ELR (cell line): Measurements from ENCODE around the gene NCBP3.
A peak's percentile ranks its signal among the peaks of the same experiment; 100 is the strongest.
"Not testable (repeated sequence)": the region's sequence is repeated elsewhere in the genome, so short reads cannot be mapped to it uniquely, and the experiment has no call there.

Experiments used
- DNase-seq: peaks from one replicate; pipeline ENCODE4 v3.0.0-alpha.2; 2015; ENCODE audit warnings: low read depth

NCBP3 gene

DNA sequence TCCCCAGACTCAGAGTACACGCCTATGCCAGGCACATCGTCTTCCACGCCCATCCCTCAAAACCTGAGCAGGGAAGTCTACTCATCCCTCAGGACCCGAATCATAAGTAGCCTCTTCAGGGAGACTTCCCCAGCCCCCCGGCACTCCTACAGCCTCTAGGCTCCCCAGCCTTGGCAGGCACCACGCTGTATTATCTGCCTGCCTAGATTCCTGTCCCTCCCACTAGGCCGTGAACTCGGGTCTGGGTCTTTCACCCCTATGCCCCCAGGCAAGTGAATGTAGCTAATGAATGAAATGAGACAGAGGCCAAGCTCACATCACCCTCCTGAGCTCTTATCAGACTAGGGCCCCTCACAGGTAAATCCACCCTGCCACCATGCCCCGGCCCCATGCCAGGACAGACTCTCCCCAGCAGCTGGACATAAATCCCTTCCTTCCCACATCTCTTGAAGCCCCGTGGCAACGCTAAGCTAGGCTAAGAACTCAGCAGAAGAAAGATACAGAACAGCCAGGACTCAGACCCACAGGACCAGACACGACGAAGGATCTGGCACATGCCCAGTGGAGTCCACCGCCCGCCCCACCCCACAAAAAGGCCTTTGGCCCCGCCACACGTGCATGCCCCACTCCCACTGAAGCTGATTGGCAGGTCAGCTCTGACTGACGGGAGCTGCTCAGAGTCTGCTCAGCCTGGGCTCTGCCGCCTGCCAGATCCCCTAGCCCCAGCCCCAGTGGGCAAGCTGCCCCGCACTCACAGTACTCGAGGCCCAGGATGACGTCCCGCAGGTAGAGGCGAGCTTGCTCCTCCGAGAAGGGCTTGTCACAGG, 33.8 kb upstream of the NCBP3 start:
- DNase-seq: no peak

DNA sequence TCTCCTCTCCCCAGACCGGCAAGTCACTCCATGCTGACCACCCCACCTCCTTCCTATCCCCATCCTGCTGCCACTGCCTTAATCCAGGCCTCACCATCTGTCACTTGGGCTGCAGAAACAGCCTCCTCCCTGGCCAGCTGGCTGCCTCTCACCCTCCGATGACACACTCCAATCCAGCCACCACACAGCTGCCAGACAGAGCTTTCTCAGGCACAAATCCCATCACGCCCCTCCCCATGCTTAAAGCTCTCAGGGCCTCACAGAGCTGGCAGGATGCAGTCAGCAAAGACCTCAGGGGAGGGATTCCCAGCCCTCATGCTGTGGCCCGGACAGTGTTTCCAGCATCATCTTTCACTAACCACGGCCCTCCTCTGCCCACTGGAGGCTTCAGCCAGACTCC, 33.1 kb upstream of the NCBP3 start:
- DNase-seq: no peak

DNA sequence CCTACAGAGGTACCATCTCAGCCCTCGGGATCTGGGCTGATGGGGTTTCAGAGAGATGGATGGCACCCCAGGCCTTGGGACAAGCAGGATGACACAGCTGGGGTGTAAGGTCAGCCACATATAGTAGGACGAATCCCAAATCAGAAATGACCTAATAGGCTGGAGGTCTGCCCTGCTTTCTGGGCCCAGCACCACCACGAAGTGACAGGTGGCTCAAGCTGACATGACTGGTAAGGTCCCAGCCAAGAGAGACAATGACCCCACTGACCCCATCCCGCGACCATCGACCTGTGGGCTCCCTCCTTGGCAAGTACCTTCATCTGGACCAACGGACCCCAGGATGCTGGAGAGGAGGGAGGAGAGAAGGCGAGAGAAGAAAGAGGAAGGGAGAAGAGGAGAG, 31.2 kb upstream of the NCBP3 start:
- DNase-seq: no peak

DNA sequence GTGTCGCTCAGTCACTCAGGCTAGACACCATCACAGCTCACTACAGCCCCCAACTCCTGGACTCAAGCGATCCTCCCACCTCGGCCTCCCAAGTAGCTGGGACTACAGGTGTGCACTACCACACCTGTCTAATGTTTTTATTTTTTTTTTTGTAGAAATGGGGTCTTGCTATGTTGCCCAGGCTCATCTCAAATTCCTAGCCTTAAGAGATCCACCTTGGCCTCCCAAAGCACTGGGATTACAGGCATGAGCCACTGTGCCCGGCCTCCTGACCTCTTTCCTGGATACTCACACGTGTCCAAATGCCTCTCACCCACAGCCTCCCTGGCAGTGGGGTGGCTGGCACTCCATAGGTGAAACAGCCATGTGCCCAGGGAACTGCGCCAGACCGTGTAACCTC, 29.3 kb upstream of the NCBP3 start:
- no peak for DNase-seq

DNA sequence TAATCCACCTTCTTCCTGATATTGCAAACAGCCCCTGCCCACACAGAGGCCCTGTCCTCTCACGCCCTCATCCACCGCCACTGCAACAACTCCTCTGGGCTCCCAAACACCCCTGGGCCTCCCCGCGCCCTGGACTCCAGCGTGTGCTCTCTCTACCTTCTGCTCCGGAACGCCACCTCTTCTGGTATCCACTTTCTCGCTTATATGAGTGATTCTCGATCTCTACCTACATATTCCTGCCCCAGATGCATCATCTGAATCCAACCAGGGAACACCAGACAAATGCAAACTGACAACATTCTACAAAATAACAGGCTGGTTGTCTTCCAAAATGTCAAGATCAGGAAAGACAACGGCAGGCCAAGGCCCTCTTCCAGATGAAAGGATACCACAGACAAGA, 27.8 kb upstream of the NCBP3 start:
- no peak for DNase-seq

DNA sequence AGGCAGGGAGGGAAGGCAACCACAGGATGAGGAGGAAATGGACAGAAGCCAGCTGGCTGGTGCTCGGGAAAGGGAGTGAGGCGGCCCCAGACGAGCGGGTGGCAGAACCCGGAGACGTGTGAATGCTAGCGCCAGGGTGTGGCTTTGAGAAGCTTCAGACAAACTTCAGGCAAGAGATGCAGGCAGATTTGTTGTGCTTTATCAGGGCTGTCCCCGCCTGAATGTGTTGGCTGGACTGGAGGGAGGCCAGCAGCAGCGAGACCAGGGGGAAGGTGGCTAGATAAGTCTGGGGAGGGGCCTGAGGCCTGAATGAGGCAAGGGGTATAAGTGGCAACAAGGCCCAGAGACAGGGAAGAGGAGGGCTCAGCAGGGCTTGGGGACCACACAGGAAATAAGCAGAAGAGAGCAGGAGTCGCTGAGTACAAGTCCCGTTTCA, 24.8 kb upstream of the NCBP3 start:
- DNase-seq: no peak

DNA sequence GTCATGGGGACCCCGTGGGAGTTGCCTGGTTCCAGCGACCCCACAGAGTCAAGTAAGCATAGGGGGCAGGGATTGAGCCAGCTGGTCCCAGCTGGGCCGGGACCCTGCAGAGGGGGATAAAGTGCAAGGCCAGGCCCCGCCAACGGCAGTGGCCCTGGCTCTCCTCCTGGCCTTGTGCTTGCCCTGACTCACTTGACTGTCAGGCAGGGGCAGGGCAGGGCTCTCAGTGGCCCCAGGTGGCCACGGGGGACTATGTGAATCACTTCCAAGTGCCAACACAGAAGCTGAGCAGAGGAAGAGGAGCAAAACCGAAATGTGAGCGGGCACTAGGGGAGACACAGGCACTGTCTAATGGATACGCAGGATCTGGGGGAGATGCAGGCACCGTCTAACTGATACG, 21.6 kb upstream of the NCBP3 start:
- DNase-seq: no peak

DNA sequence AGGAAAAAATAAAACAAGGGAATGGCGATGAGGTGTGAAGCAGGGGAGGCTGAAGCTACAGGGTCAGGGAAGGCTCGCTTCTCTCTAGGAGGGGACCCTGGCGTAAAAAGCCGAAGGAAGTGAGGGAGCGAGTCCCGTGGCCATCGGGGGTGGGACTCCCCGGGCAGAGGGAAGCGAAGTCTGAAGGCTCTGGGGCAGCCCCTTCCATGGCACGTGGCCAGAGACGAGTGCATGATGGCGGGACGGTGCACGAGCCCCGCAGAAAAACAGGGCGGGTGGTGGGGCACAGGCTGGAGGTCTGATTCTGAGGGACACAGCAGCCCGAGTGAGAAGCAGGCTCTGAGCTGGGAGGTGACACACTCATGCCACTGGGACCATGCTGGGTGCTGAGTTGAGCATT, 21.1 kb upstream of the NCBP3 start:
- no peak for DNase-seq

DNA sequence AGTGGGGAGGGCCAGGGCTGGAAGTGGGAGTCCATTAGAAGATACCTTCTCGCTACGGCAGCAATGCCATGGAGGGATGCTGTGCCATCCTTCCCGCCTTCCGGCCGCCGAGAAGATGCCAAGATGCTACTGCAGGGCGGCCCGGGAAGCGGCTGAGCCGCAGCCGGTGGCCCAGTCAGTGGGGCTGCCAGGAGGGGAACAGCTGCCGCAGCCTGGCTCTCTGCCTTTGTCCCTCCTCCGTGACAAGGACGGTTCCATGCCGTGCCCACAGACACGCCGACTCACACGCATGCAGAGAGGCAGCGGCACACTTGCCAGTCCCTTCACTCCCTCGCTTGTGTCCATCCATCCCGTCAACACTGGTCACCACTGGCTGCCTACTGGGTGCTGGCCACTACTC, 20.2 kb upstream of the NCBP3 start:
- DNase-seq: no peak

DNA sequence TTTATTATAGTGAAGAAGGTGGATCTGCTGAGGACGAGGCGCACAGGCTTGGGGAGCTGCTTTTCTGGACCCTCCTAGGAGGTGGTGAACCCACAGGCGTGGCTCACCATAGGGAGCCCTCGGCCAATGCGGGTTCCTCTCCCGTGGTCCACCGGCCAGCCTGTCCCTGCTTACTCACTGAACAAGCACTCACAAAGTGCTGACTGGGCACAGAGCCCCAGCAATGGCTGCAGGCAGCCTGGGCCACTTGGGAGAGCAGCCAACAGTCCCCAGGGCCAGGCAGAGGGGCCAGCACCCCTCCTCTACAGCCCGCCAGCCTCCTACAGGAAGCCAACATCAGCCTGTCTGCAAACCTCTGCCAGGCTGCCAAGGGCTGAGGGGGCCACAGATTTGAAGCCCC, 19.1 kb upstream of the NCBP3 start:
- peak; percentile 76 for DNase-seq

DNA sequence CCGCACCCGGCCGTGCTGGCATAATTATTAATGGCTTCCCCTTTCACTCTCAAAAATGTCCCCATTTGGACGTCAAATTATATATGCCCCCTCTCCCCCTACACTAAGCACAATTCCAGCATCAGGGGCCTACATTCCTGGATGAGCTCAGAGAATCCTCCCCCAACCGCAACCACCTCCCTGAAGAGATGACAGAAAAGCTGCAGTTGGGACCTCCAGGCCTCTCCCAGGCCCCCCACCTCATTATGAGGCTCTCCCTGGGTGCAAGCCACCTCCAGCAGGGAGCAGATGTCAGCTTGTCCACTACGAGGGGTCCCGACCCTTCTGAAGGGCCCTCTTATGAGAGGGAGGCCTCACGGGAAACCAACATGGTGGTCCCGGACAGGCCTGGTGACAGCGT, 18.5 kb upstream of the NCBP3 start:
- DNase-seq: no peak

DNA sequence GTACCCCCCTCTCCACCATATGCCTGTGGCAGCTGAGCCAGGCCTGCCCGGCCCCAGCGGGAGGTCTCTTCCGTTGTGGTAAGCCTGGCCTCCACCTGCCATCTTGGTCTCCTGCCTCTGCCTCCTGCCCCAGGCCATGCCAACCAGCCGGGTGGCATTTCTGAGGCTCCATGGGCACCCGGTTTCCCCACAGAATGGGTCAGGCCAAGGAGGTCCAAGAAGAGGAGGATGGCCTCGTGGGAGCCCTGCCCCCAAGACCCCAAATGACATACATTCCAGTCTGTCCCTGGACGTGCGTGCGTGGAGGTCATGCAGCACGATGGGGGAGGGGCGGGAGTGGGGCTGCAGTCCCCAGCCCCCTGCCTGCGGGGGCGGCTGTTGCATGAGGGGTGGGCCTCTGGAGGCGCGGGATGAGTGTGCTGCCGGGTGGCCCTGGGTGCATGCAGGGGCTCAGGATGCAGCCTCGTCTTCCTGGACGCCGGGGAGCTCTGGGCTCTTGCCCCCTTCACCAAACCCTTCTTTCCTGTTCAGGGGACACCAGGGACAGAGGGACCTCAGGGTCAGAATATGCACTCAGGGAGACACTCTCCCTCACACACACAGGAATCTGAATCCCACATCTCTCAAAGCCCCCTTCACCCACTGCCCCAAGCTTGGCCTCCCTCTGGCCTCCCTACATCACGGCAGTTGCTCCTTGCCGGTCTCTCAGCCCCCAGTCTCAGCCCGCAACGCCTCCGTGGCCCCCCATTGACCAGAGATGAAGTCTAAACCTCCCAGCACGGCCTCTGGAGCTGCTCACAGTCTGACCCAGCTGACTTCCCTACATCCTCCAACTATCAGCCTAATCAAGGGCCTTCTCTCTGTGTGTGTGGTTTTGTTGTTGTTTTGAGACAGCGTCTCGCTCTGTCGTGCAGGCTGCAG, 16.0 kb upstream of the NCBP3 start:
- no peak for DNase-seq

DNA sequence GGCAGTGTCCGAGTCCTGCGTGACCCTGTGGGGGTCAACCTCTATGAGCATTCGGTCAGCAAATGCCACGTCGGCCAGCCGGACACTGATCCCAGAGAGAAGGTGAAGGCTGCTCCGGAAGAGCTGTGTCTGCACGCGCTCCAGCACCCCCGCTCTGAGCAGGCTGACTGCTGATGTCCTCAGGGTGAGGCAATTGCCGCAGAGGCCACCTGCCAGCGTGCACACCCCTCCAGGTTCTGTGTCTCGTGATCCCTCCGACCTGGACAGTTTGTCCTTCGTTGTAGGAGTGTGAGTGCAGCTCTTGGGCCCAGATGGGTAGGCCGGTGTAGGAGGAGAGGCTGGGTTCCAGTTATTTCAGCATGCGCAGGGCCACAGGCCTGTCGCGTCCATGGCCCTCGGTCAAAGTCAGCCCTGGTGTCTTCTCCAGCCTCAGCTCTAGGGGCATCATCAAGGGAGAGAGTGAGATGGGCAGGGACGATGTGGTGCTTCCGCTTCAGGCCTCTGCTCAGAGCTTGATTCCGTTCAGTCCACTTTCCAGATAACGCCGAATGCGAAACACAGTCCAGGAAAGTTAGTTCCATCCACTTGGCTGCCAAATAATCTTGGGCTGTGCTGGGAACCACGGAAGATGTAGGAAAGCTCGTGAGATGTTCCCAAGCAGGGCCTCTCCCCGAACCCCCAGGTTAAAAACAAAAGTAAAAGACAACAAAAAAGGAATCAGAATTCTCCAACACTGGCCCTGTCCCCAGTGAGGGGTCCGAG, 15.1 kb upstream of the NCBP3 start:
- no peak for DNase-seq

DNA sequence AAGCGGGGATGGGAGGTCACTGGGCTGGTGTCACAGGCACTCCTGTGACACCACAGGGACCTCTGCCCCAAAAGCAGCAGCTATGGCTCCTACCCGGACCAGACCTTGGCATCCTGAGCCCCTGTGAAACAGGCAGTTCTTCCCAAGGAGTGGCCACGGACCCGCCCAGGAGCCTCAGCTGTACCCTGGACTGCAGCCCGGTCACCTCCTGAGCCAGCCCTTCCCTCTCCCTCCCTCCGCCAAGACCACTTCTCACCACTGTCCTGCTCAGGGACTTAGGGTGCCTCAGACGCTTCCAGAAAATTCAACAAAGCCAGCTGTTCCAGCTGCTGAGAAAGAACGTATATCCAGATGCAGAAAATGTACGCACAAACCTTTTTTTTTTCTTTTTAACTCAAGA, 13.9 kb upstream of the NCBP3 start:
- no peak for DNase-seq

DNA sequence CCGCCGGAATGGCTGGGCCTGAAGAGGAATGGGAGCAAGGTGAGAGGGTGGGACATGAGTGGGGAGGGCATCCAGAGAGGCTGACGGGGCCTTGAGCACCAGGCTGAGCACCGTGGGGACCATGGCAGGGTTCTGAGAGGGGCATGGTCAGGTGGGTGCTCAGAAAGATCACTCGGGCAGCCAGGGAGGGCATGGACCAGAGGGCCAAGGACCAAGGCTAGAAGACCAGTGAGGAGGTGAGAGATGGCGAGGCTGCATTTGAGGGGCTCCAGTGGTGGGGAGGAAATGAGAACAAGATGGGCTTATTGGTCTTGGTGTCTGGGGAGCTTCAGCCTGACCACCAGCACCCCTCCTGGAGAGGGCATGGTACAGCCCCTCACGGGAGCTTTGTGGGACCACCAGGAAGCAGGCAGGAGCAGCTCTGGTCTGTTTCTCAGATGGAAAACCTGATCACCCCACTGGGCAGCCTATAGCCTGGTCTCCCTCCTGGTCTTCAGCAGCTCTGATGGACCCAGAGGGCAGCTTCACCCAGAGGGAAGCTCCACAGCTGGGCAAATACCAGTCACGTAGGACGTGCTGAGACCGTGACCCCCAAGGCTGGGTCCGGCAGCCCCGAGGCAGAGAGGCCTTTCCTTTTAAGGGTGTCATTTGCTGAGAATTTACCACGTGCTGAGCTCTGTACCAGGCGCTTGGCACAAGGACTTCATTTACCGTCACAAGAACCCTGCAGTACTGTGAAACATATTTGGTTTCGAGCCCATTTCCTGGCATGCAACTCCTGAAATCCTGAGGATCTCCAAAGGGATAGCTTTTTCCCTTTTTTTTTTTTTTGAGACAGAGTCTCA, 11.4 kb upstream of the NCBP3 start:
- no peak for DNase-seq

DNA sequence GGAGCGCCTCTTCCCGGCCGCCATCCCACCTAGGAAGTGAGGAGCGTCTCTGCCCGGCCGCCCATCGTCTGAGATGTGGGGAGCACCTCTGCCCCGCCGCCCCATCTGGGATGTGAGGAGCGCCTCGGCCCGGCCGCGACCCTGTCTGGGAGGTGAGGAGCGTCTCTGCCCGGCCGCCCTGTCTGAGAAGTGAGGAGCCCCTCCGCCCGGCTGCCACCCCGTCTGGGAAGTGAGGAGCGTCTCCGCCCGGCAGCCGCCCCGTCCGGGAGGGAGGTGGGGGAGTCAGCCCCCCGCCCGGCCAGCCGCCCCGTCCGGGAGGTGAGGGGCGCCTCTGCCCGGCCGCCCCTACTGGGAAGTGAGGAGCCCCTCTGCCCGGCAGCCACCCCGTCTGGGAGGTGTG, 8.2 kb upstream of the NCBP3 start:
- not testable (repeated sequence) for DNase-seq

DNA sequence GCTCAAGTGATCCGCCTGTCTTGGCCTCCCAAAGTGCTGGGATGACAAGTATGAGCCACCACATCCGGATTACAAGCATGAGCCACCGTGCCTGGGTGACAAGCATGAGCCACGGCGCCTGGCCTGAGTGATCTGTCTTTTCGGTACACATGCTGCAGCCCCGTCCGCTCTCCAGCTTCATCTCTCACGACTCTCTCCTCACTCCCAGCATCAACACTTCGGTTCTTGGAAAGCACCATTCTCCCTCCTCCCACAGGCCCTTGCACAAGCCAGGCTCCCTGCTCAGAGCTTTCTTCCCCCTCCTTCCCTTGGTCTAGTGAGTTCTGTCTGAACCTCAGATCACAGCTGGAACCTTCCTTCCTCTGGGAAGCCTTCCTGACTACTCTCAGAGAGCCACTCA, 6.5 kb upstream of the NCBP3 start:
- DNase-seq: no peak

DNA sequence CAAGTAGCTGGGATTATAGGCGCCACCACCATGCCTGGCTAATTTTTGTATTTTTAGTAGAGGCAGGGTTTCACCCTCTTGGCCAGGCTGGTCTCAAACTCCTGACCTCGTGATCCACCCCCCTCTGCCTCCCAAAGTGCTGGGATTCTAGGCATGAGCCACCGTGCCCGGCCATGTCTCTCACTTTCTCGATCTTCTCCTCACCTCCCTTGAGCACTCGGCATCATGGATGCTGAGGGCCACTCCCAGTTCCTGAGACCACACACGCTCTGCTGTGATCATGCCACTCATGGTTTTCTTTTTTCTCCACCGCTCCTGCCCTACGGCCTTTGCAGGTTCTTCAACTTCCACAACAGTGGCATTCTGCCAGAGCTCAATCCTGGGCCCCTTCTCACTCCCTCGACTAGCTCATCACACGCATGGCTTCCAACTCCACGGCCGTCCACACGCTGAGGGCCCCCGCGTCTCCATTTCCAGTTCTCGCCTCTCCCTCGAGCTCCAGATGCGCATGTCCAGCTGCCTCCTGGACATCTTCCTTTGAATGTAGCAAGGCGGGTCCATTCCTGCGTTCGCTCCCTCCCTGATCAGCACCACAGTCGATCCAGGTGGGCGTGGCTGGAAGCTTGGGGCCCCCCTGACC, 5.5 kb upstream of the NCBP3 start:
- DNase-seq: no peak

DNA sequence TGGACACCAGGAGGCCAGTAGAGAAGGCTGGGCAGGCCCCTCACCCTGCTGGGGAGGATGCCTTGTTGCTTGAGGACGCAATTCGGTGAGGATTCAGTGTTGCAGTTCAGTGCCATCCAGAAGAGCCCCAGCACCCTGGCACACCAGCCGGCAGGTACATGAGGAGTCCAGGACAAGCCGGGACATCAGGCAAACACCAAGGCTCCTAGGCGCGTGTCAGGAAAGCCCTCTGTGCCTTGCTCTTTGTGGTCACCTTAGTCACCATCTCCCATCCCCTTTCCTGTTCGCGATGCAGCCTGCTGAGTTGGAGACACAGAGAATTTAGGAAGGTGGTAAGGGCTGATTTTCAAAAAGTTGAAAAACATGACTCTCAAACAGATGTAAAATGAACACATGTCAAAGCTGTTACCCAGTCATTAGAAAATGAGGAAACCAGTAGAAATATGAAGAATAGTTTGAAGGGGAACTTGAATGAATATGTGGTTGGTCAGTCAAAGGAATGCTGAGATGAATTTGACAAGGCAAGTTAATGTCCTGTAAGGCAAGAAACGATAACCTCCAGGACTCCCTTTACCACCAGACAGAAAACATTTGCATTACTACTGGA, 2.3 kb upstream of the NCBP3 start:
- DNase-seq: peak; percentile 42

DNA sequence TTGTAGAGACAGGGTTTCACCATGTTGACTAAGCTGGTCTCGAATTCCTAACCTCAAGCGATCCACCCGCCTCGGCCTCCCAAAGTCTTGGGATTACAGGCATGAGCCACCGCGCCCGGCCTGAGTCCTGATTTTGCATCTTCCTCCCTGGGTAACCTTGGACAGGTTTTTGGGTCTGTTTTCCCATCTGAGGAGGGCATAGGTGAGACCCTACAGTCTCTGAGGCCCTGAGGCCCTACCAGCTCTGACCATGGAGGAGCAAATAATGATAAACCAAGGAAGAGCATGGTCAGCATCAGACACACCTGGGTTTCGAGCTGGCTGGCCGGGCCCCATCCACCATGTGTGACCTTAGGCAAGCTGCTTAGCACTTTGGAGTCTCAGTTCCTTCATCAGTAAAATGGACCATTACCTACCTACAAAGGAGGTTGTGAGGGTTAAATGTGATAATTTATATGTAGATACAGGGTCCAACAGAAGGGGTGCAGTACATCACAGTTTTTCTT, 1.2 kb upstream of the NCBP3 start:
- DNase-seq: no peak
